Measurements from ENCODE around the gene RPS19. TPM values are rescaled to one million over a fixed set of nuclear protein-coding genes. Genes with fewer than 3 reads are reported as not detected.
A peak's percentile ranks its signal among the peaks of the same experiment; 100 is the strongest.

The RPS19 gene
- total RNA-seq, 1 donor from 2014 or later = 2,011 TPM

GRCh38 chr19:41879670-41880328 is 19.7 kb downstream of the RPS19 start:
- ATAC-seq = no peak

GRCh38 chr19:41880329-41880708 is 20.3 kb downstream of the RPS19 start:
- ATAC-seq = no peak

DNA sequence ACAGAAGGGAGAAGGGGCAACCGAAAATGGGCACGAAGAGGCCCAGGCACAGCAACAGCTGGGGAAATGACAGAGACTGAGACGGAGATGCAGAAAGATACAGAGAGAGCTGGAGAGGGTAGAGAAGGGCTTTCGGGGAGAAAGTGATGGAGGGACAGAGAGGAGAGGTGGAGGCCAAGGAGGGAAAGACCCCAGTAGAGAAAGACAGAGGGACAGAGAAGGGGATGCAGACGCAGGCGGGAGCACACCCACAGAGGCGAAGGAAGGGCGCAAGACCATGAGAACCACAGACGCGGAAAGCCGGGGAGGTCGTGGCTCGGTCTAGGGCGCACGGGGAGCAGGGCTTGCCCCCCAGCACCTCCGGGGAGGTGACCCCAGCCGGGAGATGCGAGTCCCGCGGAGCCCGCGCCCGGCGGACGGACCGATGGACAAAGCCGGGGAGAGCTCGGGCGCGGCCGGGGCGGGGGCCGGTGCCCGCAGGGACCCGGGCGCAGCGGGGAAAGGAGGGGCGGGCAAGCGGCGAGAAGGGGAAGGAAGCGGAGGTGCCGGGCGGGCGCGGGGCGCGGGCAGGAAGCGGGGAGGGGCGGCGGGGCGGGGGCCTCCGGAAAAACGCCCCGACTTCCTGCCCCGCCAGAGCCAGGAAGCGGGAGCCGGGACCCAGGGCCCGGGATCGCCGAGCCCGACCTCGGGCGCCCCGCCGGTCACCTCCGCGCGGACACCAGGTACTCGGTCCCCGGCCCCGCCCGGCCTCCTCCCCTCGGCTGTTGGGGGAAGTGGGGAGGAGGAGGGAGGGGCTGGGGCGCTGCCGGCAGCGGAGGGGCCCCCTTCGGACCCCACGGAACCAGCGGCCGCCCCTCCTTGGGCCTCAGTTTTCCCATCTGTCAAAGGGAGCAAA is 22.8 kb downstream of the RPS19 start, which contains the start of gene ARHGEF1:
TSS of gene ARHGEF1 (plus strand) at position 617 of the 895 bp plus-strand sequence. CDS start 4,899 bp downstream, outside the sequence.
- ATAC-seq = peak; percentile 6

- peak; percentile 1 for ATAC-seq
These were observed 23.4 kb downstream of the RPS19 start for GRCh38 chr19:41883463-41883820.

DNA sequence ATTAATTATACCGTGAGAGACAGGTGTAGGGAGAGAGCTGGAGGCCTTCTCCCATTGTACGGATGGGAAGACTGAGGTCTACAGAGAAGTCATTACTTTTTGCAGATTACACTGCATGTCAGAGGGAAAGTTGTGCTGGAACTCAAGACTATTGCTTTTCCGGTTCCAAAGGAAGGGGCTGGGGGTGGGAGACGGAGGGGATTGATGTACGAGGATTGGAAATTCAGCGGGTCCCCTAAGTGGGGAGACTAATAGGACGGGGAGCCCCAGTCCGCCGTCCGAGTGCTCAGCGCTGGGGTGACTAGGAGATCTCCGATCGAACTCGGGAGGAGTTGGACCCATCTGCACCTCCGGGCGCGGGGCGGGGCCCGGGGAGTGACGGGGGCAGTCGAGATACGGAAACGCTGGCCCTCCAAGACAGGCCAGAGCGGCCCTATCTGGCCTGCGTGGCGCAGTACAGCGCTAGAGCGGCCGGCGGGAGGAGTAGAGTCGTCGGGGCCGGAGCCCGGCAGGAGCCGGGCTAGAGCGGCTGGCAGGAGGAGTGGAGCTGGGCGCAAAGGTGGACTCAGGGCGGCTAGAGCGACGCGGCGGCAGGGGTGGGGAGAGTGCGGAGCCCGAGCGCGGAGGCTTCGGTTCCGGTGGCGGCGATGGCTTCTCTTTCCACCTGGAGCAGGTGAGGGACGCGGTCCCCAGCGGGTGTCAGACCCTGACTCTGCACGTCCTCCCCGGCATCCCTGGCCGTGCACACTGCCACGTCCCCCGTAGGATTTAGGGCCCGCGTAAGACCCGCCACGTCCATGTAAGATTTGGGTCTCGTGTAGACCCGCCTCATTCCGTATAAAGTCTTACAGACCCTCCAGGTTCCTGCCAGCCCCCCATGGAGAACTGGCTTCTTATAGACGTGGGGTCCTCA is 24.0 kb downstream of the RPS19 start:
- peak; percentile 92 for ATAC-seq

DNA sequence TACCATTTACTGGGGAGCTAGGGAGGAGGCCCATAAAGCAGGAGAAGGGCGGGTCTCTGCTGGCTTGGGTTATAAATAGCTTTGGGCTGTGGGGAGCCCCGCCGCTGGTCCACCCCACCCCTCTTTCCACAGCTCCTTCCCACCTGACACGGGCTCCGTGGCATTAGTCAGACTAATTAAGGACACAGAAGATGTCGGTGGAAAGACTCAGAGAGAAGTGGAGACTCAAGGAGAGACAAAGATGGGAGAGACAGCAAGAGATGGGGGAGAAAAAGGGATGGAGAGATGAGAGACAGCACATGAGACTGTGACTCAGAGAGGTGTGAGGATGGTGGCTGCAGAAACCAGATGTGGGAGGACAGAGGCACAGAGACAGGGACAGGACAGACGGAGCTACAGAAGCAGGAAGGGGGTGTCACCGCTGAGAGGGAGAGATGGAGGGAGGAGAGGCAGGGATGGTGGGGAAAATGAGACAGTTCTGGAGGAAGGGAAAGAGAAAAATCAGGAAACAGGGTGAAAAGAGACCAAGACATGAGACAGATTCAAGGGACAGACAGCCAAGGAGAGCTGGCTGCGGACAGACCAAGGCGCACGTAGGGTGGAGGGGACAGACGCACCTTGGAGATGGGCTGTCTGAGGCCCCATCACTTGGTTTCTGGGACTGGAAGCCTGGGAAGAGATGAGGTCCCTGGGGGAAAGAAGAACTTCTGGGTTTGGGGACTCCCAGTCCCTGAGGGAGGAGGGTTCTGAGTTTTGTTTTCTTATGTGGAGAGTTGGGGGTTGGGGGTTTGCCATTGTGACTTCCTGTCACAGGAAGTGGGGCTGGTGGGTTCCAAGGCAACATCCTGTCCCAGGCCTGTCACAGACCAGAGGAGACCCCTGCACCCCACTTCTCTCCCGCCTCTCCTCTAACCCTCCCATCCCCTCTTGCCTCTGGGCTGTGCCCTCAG is 27.0 kb downstream of the RPS19 start:
- ATAC-seq = no peak

- ATAC-seq = peak; percentile 8
These were observed 27.8 kb downstream of the RPS19 start for GRCh38 chr19:41887711-41888382.

- no peak for ATAC-seq
These were observed 28.9 kb downstream of the RPS19 start for GRCh38 chr19:41888926-41889325.

DNA sequence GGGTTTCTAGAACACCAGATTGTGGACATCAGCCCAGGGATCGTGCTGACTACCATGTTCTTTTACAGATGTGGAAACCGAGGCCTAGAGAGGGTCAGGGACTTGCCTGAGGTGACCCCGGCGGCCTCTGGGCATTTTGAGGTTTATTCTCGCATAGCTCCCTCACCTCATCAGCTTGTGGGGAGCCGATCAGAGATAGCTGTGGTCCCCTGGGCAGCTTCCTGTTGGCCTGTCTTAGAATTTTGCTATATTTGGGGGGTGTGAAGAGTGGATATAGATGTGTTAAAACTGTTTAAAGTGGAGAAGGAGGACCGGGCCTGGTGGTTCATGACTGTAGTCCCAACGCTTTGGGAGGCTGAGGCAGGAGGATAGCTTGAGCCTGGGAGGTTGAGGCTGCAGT is 29.8 kb downstream of the RPS19 start:
- ATAC-seq = no peak

- ATAC-seq = no peak
These were observed 30.9 kb downstream of the RPS19 start for GRCh38 chr19:41890936-41891335.

GRCh38 chr19:41892173-41892902 is 32.3 kb downstream of the RPS19 start:
- no peak for ATAC-seq

DNA sequence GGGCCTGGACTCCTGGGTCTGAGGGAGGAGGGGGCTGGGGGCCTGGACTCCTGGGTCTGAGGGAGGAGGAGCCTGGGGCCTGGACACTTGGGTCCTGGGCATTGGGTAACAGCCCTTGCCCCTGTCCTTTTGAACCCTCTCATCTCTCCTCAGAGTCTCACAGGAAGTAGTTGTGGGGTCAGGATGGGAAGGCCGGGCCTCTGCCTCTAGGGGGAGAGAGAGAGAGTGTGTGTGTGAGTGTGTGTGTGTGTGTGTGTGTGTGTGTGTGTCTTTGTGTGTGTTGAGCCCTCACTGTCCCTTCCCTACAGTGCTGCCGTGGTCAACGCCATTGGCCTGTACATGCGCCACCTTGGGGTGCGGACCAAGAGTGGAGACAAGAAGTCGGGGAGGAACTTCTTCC is 33.8 kb downstream of the RPS19 start:
- ATAC-seq = no peak

DNA sequence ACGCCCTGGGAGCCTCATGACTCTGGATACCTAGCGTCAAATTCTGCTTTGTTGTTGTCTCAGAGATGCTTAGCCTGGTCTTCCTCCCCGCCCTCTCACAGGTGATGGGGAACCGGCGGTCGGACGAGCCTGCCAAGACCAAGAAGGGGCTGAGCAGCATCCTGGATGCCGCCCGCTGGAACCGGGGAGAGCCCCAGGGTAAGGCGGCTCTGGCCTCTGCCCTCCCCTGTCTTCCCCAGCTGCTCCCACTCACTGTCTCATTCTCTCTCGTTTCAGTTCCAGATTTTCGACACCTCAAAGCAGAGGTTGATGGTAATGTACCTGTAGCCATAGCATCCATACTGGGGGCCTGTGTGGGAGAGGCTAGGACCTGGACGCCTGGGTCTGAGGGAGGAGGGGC is 34.3 kb downstream of the RPS19 start:
- no peak for ATAC-seq

DNA sequence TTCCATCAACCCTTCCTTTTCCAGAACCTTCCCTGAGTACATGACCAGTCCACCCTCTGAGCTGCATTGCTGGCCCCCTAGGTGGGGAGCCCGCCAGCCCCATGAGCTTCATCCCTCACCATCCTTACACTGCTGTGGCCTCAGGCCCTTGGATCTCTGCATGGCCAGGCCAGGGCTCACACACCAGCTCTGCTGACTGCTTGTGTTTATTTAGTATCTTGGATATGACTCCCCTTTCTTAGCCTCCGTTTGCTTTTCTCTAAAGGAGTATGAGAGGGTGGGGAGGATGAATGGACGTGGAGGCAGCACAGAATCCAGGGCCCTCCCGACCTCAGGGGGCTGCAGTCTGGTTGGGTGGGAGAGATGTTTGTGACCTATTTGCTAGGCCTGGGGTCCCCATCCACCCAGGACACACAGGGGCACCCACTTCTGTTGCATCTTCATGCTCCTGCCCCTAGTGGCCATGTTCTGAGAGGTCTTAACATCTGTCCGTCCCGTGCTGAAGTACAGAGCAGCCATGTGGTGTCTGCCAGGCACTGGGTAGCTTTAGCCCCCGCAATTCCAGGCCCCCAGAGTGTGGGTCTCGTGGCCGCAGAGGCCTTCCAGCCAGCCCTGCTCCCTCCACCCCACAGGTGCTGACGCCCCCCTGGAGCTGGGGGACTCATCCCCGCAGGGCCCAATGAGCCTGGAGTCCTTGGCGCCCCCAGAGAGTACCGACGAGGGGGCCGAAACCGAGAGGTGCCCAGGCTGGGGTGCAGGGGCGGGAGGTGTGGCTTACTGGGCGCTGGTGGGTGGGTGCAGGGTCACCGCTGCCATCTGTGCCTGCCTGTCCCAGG is 35.9 kb downstream of the RPS19 start:
- no peak for ATAC-seq

GRCh38 chr19:41896581-41896942 is 36.5 kb downstream of the RPS19 start:
- ATAC-seq = no peak

GRCh38 chr19:41897181-41897580 is 37.1 kb downstream of the RPS19 start:
- ATAC-seq = no peak

DNA sequence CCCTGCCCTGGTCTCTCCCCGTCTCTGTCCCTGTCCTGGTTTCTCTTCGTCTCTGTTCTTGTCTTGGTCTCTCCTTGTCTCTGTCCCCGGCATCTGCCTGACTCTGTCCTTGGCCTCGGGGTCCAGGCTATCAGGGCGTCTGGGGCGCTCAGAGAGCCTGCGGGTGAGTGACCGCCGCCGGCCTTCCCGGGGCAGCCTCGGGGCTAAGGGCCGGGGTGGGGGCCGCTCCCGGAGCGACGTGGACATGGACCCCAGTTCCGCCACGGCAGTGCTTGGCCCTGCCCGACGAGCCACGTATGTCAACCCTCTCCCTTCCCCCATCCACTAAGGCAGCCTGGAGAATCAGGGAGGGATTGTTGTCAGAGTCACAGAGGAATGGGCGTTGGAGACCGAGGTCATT is 37.8 kb downstream of the RPS19 start:
- ATAC-seq = no peak

- ATAC-seq = no peak
These were observed 38.2 kb downstream of the RPS19 start for GRCh38 chr19:41898235-41898634.

DNA sequence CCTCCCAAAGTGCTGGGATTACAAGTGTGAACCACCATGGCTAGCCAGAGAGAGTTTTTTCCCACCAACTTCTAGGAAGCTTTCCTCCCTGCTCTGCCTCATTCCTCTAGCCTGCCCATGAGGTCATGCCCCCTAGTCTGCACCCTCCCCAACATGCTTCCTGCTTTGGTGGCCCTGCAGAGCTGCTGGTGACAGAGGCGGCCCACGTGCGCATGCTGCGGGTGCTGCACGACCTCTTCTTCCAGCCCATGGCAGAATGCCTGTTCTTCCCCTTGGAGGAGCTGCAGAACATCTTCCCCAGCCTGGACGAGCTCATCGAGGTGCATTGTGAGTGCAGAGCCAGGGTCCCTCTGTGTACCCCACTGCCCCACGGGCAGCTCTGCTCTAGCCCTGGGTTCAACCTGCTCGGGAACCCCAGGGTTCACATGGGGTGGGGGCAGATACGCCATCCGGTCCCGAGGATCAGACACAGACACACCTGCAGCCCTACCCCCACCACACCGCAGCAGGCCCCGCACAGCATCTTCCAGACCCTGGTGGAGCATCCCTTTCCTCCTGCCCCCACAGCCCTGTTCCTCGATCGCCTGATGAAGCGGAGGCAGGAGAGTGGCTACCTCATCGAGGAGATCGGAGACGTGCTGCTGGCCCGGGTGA is 41.8 kb downstream of the RPS19 start:
- no peak for ATAC-seq

Data from esophagus mucosa (tissue), 1 donor.